H1 (cell line): ENCODE measurements around the gene MAJIN. TPM values are rescaled to one million over a fixed set of nuclear protein-coding genes. Genes with fewer than 3 reads are reported as not detected.

Source experiments
- CTCF ChIA-PET: fragments of 300-600 bp; sonication (Branson Sonifier 250); formaldehyde crosslinking; loops from one replicate; lab custom pipeline; 2021; ENCODE audit not compliant: partially characterized antibody; lab: Charles Lee
- POLR2A ChIA-PET: fragments of 300-600 bp; sonication (Branson Sonifier 250); formaldehyde crosslinking; loops from one replicate; lab custom pipeline; 2021; ENCODE audit warnings: inconsistent platforms; ENCODE audit not compliant: partially characterized antibody; lab: Charles Lee
- DNase-seq, 2 experiments: peaks; one replicate each; pipeline versions ENCODE4 v3.0.0 to v3.0.0-alpha.2; 2010 to 2022; ENCODE audit warnings: low spot score in 2 of 2, low read depth in 1 of 2, mixed read lengths in 1 of 2
- FAIRE-seq: peaks from 2 replicates; lab custom pipeline; 2011; peaks lifted over from hg19 to GRCh38; lab: Jason Lieb, UNC
- H2AFZ ChIP-seq: 2 replicates; pipeline ENCODE4 v1.8.1; 2012; ENCODE audit warnings: low read length, inconsistent platforms
- H2AK5ac ChIP-seq: 2 replicates; pipeline ENCODE4 v1.6.1; 2013; ENCODE audit warnings: low read depth, low read length
- H2BK120ac ChIP-seq: replicated peaks from 2 replicates; pipeline ENCODE3; 2013; ENCODE audit warnings: low read depth, low read length, inconsistent platforms
- H2BK12ac ChIP-seq: 2 replicates; pipeline ENCODE4 v1.6.1; 2013; ENCODE audit warnings: low read depth, low read length
- H2BK15ac ChIP-seq: 2 replicates; pipeline ENCODE4 v1.6.1; 2013; ENCODE audit warnings: low read length
- H2BK20ac ChIP-seq: 2 replicates; pipeline ENCODE4 v1.6.1; 2013; ENCODE audit warnings: low read length
- H2BK5ac ChIP-seq: 2 replicates; pipeline ENCODE4 v1.6.1; 2013; ENCODE audit warnings: low read depth, low read length
- H3K14ac ChIP-seq: 2 replicates; pipeline ENCODE4 v1.6.1; 2013; ENCODE audit warnings: inconsistent platforms; ENCODE audit not compliant: insufficient read length
- H3K18ac ChIP-seq: 2 replicates; pipeline ENCODE4 v1.6.1; 2013; ENCODE audit warnings: low read length; ENCODE audit errors: extremely low read depth
- H3K23ac ChIP-seq: 2 replicates; pipeline ENCODE4 v1.6.1; 2013; ENCODE audit warnings: inconsistent platforms; ENCODE audit not compliant: insufficient read length
- H3K23me2 ChIP-seq: 2 replicates; pipeline ENCODE4 v1.6.1; 2013; ENCODE audit warnings: low read depth, low read length
- H3K27ac ChIP-seq: 2 replicates; pipeline ENCODE4 v1.6.1; 2011; ENCODE audit warnings: low read depth, low read length, inconsistent platforms
- H3K27me3 ChIP-seq, 4 experiments: replicated peaks in 1 of 4; 1 replicate in 1 of 4; 2 replicates in 3 of 4; pipeline versions ENCODE4 v1.6.1 to v1.8.1; 2011 to 2013; ENCODE audit warnings: low read length in 3 of 4, mild to moderate bottlenecking in 3 of 4, inconsistent platforms in 2 of 4, mixed read lengths in 2 of 4, moderate library complexity in 1 of 4; ENCODE audit not compliant: control insufficient read depth in 3 of 4, insufficient read depth in 3 of 4; ENCODE audit errors: extremely low read depth in 1 of 4
- H3K36me3 ChIP-seq, 4 experiments: 2 replicates each; pipeline versions ENCODE4 v1.6.1 to v1.8.1; 2011 to 2013; ENCODE audit warnings: mild to moderate bottlenecking in 4 of 4, low read length in 3 of 4, moderate library complexity in 2 of 4, control low read depth in 1 of 4, inconsistent platforms in 1 of 4; ENCODE audit not compliant: insufficient read depth in 4 of 4, control insufficient read depth in 2 of 4
- H3K4ac ChIP-seq: replicated peaks from 2 replicates; pipeline ENCODE3; 2013; ENCODE audit warnings: low read length, low read depth, mixed read lengths, inconsistent platforms; ENCODE audit not compliant: insufficient read length
- H3K4me1 ChIP-seq, 4 experiments: replicated peaks in 1 of 4; 1 replicate in 1 of 4; 2 replicates in 3 of 4; pipeline versions ENCODE4 v1.6.1 to v1.8.1; 2011 to 2013; ENCODE audit warnings: low read length in 3 of 4, inconsistent platforms in 2 of 4, mixed read lengths in 1 of 4; ENCODE audit not compliant: insufficient read depth in 4 of 4, control insufficient read depth in 3 of 4
- H3K4me2 ChIP-seq, 2 experiments: 2 replicates each; pipeline versions ENCODE4 v1.6.1 to v1.8.1; 2011 to 2013; ENCODE audit warnings: low read depth in 2 of 2, low read length in 2 of 2, control low read depth in 1 of 2, inconsistent platforms in 1 of 2, mild to moderate bottlenecking in 1 of 2; ENCODE audit not compliant: insufficient read depth in 1 of 2
- H3K4me3 ChIP-seq, 4 experiments: fragments of 200-600, 300-600 bp in 1 of 4; sonication (generic), shearing (Covaris generic), sonication (Bioruptor Twin) in 1 of 4; 2 replicates each; pipeline versions ENCODE4 v1.5.1 to v1.8.1; 2011 to 2016; ENCODE audit warnings: low read length in 4 of 4, low read depth in 3 of 4, control low read depth in 2 of 4, inconsistent platforms in 2 of 4, mild to moderate bottlenecking in 2 of 4, mixed read lengths in 1 of 4, moderate library complexity in 1 of 4; ENCODE audit not compliant: insufficient read depth in 2 of 4; ENCODE audit errors: extremely low read depth in 1 of 4
- H3K56ac ChIP-seq: replicated peaks from 2 replicates; pipeline ENCODE3; 2013; ENCODE audit warnings: low read depth, mild to moderate bottlenecking, mixed read lengths, low read length, inconsistent platforms; ENCODE audit not compliant: insufficient read length
- H3K79me1 ChIP-seq: 2 replicates; pipeline ENCODE4 v1.6.1; 2013; ENCODE audit warnings: low read depth, low read length, control low read depth
- H3K79me2 ChIP-seq, 2 experiments: 2 replicates each; pipeline versions ENCODE4 v1.6.1 to v1.8.1; 2012 to 2013; ENCODE audit warnings: low read length in 2 of 2, mild to moderate bottlenecking in 2 of 2, inconsistent platforms in 1 of 2; ENCODE audit not compliant: insufficient read depth in 2 of 2, control insufficient read depth in 1 of 2
- H3K9ac ChIP-seq, 4 experiments: replicated peaks in 1 of 4; 1 replicate in 1 of 4; 2 replicates in 3 of 4; pipeline versions ENCODE4 v1.6.1 to v1.8.1; 2011 to 2013; ENCODE audit warnings: low read depth in 3 of 4, low read length in 3 of 4, control low read depth in 2 of 4, mild to moderate bottlenecking in 2 of 4, moderate library complexity in 2 of 4, inconsistent platforms in 1 of 4; ENCODE audit errors: extremely low read depth in 1 of 4
- H3K9me3 ChIP-seq, 2 experiments: 2 replicates each; pipeline versions ENCODE4 v1.6.1 to v1.8.1; 2012 to 2013; ENCODE audit warnings: mild to moderate bottlenecking in 2 of 2, moderate library complexity in 2 of 2, control low read depth in 1 of 2, inconsistent platforms in 1 of 2, low read depth in 1 of 2, low read length in 1 of 2, mixed read lengths in 1 of 2; ENCODE audit not compliant: insufficient read depth in 2 of 2
- H4K20me1 ChIP-seq, 2 experiments: replicated peaks in 1 of 2; 2 replicates each; pipeline versions ENCODE3 to v1.8.1; 2011 to 2013; ENCODE audit warnings: inconsistent platforms in 2 of 2, low read length in 2 of 2, mild to moderate bottlenecking in 1 of 2; ENCODE audit not compliant: insufficient read depth in 2 of 2, control insufficient read depth in 1 of 2
- H4K5ac ChIP-seq: 2 replicates; pipeline ENCODE4 v1.6.1; 2013; ENCODE audit warnings: low read length, low read depth, mixed read lengths, inconsistent platforms; ENCODE audit not compliant: insufficient read length
- H4K8ac ChIP-seq: 2 replicates; pipeline ENCODE4 v1.8.0; 2013; ENCODE audit warnings: mild to moderate bottlenecking, moderate library complexity, low read length, inconsistent platforms; ENCODE audit not compliant: insufficient read depth; ENCODE audit errors: extremely low read depth
- H4K91ac ChIP-seq: replicated peaks from 2 replicates; pipeline ENCODE3; 2013; ENCODE audit warnings: low read length, mixed read lengths, inconsistent platforms; ENCODE audit not compliant: insufficient read length
- CTBP2 ChIP-seq: IDR thresholded peaks from 2 replicates; pipeline ENCODE4 v1.7.0; 2011; ENCODE audit warnings: borderline replicate concordance, mild to moderate bottlenecking, moderate library complexity, mixed read lengths, low read length; ENCODE audit not compliant: insufficient read depth, insufficient read length
- EZH2 ChIP-seq: fragments of 200-600 bp; sonication (generic); IDR thresholded peaks from 2 replicates; pipeline ENCODE4 v1.7.1; 2012; ENCODE audit warnings: low read depth, mild to moderate bottlenecking, moderate library complexity, low read length, inconsistent platforms; ENCODE audit not compliant: severe bottlenecking
- RFX5 ChIP-seq: IDR thresholded peaks from 2 replicates; pipeline ENCODE4 v1.6.1; 2011; ENCODE audit warnings: low read depth, low read length, improper control_type of control experiment, borderline replicate concordance
- WGBS, 2 experiments: shearing (Covaris generic) in 1 of 2; methylation state at CpG; one replicate each; pipeline versions ENCODE4 v1.1.6 to v1.1.7; 2013 to 2015; ENCODE audit warnings: low lambda C conversion rate in 2 of 2, mixed read lengths in 2 of 2, inconsistent platforms in 1 of 2, low coverage in 1 of 2, missing lambda C conversion rate in 1 of 2; ENCODE audit not compliant: insufficient replicate concordance in 2 of 2, insufficient coverage in 1 of 2, insufficient read length in 1 of 2; ENCODE audit errors: extremely low coverage in 1 of 2, missing lambda C conversion rate in 1 of 2; 5-methylcytosine and 5-hydroxymethylcytosine counted together
- polyA plus RNA-seq, 7 experiments: library from polyadenylated mRNA; depleted of rRNA in 3 of 7; stranded (reverse) in 5 of 7; unstranded in 2 of 7; fragments of >200 nt in 5 of 7; fragments of 200-250 nt in 2 of 7; gene quantifications; 1 replicate in 5 of 7; 2 replicates in 1 of 7; 4 replicates in 1 of 7; pipeline versions ENCODE4 v1.2.1 to v1.2.3, GENCODE V29; 2011 to 2013; ENCODE audit warnings: missing spikeins in 2 of 7, mixed read lengths in 2 of 7
- total RNA-seq: library from RNA; stranded (reverse); fragmentation: NEBNext Ultra II Directional; extraction: Animal tissue kit (Norgen Biotek cat#: 25700); gene quantifications from 2 replicates; pipeline ENCODE4 v1.2.1, GENCODE V29; 2021
- TF ChIP-seq, protein P1 (sequence below): IDR thresholded peaks from 2 replicates; pipeline ENCODE4 v1.6.1; 2012; ENCODE audit warnings: inconsistent platforms

The MAJIN gene
- total and polyA plus RNA-seq, 2 of the 8 experiments (the other 6 are each of a cell fraction or from before 2014, with no cell fraction given), result not detected

DNA sequence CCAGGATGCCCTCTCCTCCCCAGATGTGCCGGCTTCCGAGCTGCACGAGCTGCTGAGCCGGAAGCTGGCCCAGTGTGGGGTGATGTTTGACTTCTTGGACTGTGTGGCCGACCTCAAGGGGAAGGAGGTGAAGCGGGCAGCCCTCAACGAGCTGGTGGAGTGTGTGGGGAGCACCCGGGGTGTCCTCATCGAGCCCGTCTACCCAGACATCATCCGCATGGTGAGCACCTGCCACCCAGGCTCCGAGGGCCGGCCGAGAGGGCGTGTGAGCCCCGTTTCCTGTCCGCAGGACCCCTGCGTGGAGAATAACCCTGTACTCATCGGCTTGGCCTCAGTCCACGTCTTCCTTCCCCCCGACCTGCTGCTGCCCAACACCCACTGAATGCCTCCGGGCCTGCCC lies 45.2 kb downstream of the MAJIN start:
- no peak for TF ChIP-seq RFX5
- TF ChIP-seq, protein P1, sequence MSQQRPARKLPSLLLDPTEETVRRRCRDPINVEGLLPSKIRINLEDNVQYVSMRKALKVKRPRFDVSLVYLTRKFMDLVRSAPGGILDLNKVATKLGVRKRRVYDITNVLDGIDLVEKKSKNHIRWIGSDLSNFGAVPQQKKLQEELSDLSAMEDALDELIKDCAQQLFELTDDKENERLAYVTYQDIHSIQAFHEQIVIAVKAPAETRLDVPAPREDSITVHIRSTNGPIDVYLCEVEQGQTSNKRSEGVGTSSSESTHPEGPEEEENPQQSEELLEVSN, result no peak
- TF ChIP-seq CTBP2, result no peak
- TF ChIP-seq EZH2, result no peak
- H4K20me1 ChIP-seq, result no peaks in the 10 kb centered on the region
- H3K23me2 ChIP-seq, result peaks cover 8% of the 10 kb centered on the region; the same call in 1 of the 2 replicates
- H2AK5ac ChIP-seq, result no peak overlapping the region
- H3K18ac ChIP-seq, result no peak overlapping the region
- H3K4me3 ChIP-seq, result no peak overlapping the region
- H2AFZ ChIP-seq, result no peak overlapping the region
- H3K79me1 ChIP-seq, result no peaks in the 10 kb centered on the region
- DNase-seq, result no peak
- WGBS, 2 experiments, result 89% methylated on average over 14 of the region's 22 CpGs; no CpG with 5 or more reads in 1 of the 2 experiments
- ChIA-PET POLR2A (interaction anchor here (1.4 to 1.5 kb wide), 2 partner anchors 9 to 169 kb away, joined by 3 to 5 read pairs; partner anchors contain the start of genes GPHA2 and VPS51), CTCF (interaction anchor here (0.6 to 3.8 kb wide), 6 partner anchors 8 to 84 kb away, joined by 3 to 15 read pairs (median 4); no protein-coding TSS in a partner anchor)
- H3K4me1 ChIP-seq, result peaks cover 0 to 7% (median 4%) of the 10 kb centered on the region in 4 experiments; a peak in 5 of 7 replicates
- no peak overlapping the region for H3K23ac ChIP-seq
- H3K79me2 ChIP-seq, result no peaks in the 10 kb centered on the region
- no peak overlapping the region for H3K27ac ChIP-seq
- H3K56ac ChIP-seq, result no peak overlapping the region
- no peak overlapping the region for H2BK15ac ChIP-seq
- H2BK120ac ChIP-seq, result no peak overlapping the region
- H3K36me3 ChIP-seq, result no peaks in the 10 kb centered on the region; a peak in 1 of 8 replicates
- H3K14ac ChIP-seq, result no peak overlapping the region
- H3K4ac ChIP-seq, result no peak overlapping the region
- no peaks in the 10 kb centered on the region for H3K9me3 ChIP-seq
- peak overlapping the region; percentile 44; the same call in 1 of the 2 replicates for H4K8ac ChIP-seq
- no peak overlapping the region for H3K9ac ChIP-seq
- H4K91ac ChIP-seq, result no peak overlapping the region
- FAIRE-seq, result no peak
- H3K4me2 ChIP-seq, result no peak overlapping the region
- H3K27me3 ChIP-seq, result peaks cover 0 to 6% (median 4%) of the 10 kb centered on the region in 4 experiments; a peak in 4 of 7 replicates
- no peak overlapping the region for H4K5ac ChIP-seq
- H2BK20ac ChIP-seq, result no peak overlapping the region
- no peak overlapping the region for H2BK12ac ChIP-seq
- no peak overlapping the region for H2BK5ac ChIP-seq
